HG03060 (cell line): ENCODE data around the gene BSG.

Experiments
- ATAC-seq: cut with Tn5 transposase; IDR thresholded peaks from one replicate; pipeline ENCODE4 v1.9.1; 2021; ENCODE audit warnings: low read depth, moderate number of reproducible peaks; ENCODE audit not compliant: unreplicated experiment

Gene BSG

GRCh38 chr19:570937-571565 is 1.3 kb upstream of the BSG start:
- no peak for ATAC-seq

GRCh38 chr19:571566-571974 is 826 bp upstream of the BSG start:
- no peak for ATAC-seq

- peak; percentile 23 for ATAC-seq
Measured at GRCh38 chr19:572743-573518, 535 bp downstream of the BSG start.

- ATAC-seq = no peak
Measured at GRCh38 chr19:573519-573825, 1.1 kb downstream of the BSG start.

GRCh38 chr19:574658-575526 is 2.5 kb downstream of the BSG start:
- no peak for ATAC-seq

- ATAC-seq = no peak
Measured at GRCh38 chr19:575527-576506, 3.4 kb downstream of the BSG start.

GRCh38 chr19:576768-577438 is 4.5 kb downstream of the BSG start:
- ATAC-seq = no peak

- ATAC-seq = no peak
Measured at GRCh38 chr19:577439-578392, 5.3 kb downstream of the BSG start.

GRCh38 chr19:579111-579841 is 6.9 kb downstream of the BSG start:
- no peak for ATAC-seq

- no peak for ATAC-seq
Measured at GRCh38 chr19:579842-580155, 7.4 kb downstream of the BSG start.

GRCh38 chr19:580274-580835 is 8.0 kb downstream of the BSG start:
- no peak for ATAC-seq

GRCh38 chr19:581399-582111 is 9.2 kb downstream of the BSG start:
- no peak for ATAC-seq

- ATAC-seq = no peak
Measured at GRCh38 chr19:582497-583197, 10.3 kb downstream of the BSG start.

- ATAC-seq = no peak
Measured at GRCh38 chr19:583198-583967, 11.0 kb downstream of the BSG start.

- ATAC-seq = no peak
Measured at GRCh38 chr19:583968-584239, 11.5 kb downstream of the BSG start.
